HL-60 (cell line): Measurements from ENCODE around the gene OGFOD2.

Experiments
- DNase-seq, 2 experiments: peaks; one replicate each; pipeline ENCODE4 v3.0.0-alpha.2; 2010 to 2020; ENCODE audit warnings: low read depth in 1 of 2, low spot score in 1 of 2
- H3K27ac ChIP-seq: fragments of 250-450 bp; sonication (Bioruptor Pico); replicated peaks from 2 replicates; pipeline ENCODE4 v1.5.1; 2020; ENCODE audit warnings: mild to moderate bottlenecking, moderate library complexity
- H3K27me3 ChIP-seq: fragments of 250-450 bp; sonication (Bioruptor Pico); 2 replicates; pipeline ENCODE4 v1.5.1; 2021; ENCODE audit warnings: mild to moderate bottlenecking, moderate library complexity; ENCODE audit not compliant: insufficient read depth, poor library complexity, severe bottlenecking
- H3K4me3 ChIP-seq: replicated peaks from 2 replicates; pipeline ENCODE4 v1.5.1; 2011; ENCODE audit warnings: mild to moderate bottlenecking, control low read depth, low read length; ENCODE audit not compliant: insufficient read depth
- GABPA ChIP-seq: IDR thresholded peaks from 2 replicates; pipeline ENCODE4 v1.6.1; 2012; ENCODE audit warnings: low read depth
- POLR2AphosphoS5 ChIP-seq: IDR thresholded peaks from 2 replicates; pipeline ENCODE4 v1.6.1; 2012; ENCODE audit warnings: low read depth
- SPI1 ChIP-seq: IDR thresholded peaks from 2 replicates; pipeline ENCODE4 v1.6.1; 2012; ENCODE audit warnings: low read depth, mild to moderate bottlenecking, borderline replicate concordance
- TF ChIP-seq, protein P1 (sequence below): IDR thresholded peaks from one replicate; pipeline ENCODE4 v1.5.1; 2011; ENCODE audit warnings: low read length, control low read depth, inconsistent platforms; ENCODE audit not compliant: insufficient read depth
- TF ChIP-seq, protein P2 (sequence below): IDR thresholded peaks from 2 replicates; pipeline ENCODE4 v1.6.1; 2012; ENCODE audit warnings: low read depth; ENCODE audit not compliant: insufficient replicate concordance

Gene OGFOD2

DNA sequence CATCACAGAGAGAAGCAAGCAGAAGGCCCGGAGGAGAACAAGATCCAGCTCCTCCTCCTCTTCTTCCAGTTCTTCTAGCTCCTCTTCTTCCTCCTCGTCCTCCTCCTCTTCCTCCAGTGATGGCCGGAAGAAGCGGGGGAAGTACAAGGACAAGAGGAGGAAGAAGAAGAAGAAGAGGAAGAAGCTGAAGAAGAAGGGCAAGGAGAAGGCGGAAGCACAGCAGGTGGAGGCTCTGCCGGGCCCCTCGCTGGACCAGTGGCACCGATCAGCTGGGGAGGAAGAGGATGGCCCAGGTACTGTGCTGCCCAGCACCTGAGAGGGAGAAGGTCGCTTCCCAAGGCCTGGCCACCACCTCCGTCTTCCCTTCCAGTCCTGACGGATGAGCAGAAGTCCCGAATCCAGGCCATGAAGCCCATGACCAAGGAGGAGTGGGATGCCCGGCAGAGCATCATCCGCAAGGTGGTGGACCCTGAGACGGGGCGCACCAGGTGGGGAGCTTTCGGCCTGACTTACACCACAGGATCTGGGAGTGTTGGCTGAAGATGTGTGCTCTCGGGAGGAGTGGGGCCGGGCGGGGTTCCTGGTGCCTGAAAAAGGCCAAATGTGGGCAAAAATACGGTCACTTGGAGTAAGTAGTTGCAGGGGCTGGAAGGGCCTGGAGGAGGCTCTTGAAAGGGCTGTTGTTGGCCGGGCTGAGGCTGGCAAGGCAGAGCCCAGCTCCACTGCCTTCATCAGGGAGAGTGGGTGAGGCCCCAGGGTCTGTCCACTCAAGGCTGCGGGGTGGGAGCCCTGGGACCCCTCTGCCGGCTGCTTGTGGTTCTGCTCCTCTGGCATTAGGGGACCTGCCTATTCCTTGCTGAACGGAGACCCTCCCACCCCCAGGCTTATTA lies 6.8 kb downstream of the OGFOD2 start:
- TF ChIP-seq, protein P1, sequence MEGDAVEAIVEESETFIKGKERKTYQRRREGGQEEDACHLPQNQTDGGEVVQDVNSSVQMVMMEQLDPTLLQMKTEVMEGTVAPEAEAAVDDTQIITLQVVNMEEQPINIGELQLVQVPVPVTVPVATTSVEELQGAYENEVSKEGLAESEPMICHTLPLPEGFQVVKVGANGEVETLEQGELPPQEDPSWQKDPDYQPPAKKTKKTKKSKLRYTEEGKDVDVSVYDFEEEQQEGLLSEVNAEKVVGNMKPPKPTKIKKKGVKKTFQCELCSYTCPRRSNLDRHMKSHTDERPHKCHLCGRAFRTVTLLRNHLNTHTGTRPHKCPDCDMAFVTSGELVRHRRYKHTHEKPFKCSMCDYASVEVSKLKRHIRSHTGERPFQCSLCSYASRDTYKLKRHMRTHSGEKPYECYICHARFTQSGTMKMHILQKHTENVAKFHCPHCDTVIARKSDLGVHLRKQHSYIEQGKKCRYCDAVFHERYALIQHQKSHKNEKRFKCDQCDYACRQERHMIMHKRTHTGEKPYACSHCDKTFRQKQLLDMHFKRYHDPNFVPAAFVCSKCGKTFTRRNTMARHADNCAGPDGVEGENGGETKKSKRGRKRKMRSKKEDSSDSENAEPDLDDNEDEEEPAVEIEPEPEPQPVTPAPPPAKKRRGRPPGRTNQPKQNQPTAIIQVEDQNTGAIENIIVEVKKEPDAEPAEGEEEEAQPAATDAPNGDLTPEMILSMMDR = no peak
- TF ChIP-seq POLR2AphosphoS5 (no peak), SPI1 (no peak), GABPA (no peak)
- TF ChIP-seq, protein P2, sequence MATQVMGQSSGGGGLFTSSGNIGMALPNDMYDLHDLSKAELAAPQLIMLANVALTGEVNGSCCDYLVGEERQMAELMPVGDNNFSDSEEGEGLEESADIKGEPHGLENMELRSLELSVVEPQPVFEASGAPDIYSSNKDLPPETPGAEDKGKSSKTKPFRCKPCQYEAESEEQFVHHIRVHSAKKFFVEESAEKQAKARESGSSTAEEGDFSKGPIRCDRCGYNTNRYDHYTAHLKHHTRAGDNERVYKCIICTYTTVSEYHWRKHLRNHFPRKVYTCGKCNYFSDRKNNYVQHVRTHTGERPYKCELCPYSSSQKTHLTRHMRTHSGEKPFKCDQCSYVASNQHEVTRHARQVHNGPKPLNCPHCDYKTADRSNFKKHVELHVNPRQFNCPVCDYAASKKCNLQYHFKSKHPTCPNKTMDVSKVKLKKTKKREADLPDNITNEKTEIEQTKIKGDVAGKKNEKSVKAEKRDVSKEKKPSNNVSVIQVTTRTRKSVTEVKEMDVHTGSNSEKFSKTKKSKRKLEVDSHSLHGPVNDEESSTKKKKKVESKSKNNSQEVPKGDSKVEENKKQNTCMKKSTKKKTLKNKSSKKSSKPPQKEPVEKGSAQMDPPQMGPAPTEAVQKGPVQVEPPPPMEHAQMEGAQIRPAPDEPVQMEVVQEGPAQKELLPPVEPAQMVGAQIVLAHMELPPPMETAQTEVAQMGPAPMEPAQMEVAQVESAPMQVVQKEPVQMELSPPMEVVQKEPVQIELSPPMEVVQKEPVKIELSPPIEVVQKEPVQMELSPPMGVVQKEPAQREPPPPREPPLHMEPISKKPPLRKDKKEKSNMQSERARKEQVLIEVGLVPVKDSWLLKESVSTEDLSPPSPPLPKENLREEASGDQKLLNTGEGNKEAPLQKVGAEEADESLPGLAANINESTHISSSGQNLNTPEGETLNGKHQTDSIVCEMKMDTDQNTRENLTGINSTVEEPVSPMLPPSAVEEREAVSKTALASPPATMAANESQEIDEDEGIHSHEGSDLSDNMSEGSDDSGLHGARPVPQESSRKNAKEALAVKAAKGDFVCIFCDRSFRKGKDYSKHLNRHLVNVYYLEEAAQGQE = no peak
- peak in 1 of 2 experiments; percentile 73 for DNase-seq

DNA sequence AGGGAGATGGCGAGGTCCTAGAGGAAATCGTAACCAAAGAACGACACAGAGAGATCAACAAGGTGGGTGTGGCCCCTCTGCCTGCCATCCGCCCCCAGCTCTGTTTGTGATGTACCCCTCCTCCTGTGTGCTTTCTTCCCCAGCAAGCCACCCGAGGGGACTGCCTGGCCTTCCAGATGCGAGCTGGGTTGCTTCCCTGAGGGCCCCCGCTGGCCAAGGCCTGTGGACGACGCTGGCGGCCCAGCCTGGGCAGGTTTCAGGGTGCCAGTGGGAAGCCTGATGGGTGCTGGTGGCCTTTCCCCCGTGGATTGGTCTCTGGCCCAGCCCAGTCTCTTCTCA lies 7.4 kb downstream of the OGFOD2 start:
- Histone ChIP-seq H3K27me3 (no peaks in the 10 kb centered on the region), H3K27ac (no peak overlapping the region), H3K4me3 (no peak overlapping the region)
- DNase-seq = no peak
- TF ChIP-seq, protein P1 = no peak
- no peak for TF ChIP-seq GABPA
- no peak for TF ChIP-seq SPI1

More for the DNA sequence above, 6.8 kb downstream of the OGFOD2 start:
- Histone ChIP-seq H3K27ac (peak overlapping the region; percentile 81), H3K4me3 (peak overlapping the region; percentile 75), H3K27me3 (no peaks in the 10 kb centered on the region)

DNA sequence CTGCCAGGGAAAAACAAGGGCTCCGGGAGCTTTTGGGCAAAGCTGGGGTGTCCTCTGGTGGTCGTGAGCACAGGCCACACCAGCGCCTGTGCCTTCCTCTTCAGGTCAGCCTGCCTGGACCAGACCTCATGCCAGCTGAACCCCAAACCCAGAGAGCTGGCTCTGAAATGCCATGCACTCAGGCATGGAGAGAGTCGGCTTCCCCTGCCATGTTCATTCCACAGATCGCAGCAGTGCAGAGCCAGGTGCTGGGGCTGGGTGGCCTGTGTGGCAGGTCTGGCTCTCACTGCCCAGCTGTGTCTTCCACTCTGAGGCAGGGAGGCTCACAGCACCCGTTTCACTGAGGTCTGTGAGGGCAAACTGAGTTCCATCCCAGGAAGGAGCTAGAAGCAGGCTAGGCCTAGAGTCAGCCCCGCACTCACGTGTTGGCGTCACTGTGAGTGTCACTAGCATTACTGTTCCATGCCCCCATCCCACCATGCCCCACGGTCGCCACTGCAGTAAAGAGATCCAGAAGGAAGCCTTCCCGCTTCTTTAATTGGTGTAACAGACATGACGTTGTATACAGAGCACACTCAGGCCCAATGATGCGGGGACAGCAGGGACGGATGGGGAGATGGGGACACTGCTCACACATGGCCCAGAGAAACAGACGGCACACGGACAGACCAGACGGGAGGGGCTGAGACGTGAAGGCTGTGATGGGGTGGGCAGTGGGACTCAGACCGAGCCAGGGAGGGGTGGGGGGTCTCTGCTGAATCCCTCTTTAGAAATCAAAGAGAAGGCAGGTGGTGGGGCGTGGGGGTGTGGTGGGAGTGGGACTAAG lies 8.1 kb downstream of the OGFOD2 start:
- Histone ChIP-seq H3K27me3 (no peaks in the 10 kb centered on the region), H3K27ac (no peak overlapping the region), H3K4me3 (no peak overlapping the region)
- no peak for TF ChIP-seq POLR2AphosphoS5
- no peak for TF ChIP-seq GABPA
- TF ChIP-seq, protein P2 = no peak
- TF ChIP-seq SPI1 = no peak
- TF ChIP-seq, protein P1 = no peak
- DNase-seq = no peak
